HG02840 (cell line): ENCODE results near the gene ASIC2.

Experiments used
- ATAC-seq: cut with Tn5 transposase; IDR thresholded peaks from one replicate; pipeline ENCODE4 v1.9.1; 2021; ENCODE audit warnings: mild to moderate bottlenecking, moderate library complexity, moderate number of reproducible peaks; ENCODE audit not compliant: unreplicated experiment, low FRiP score

ASIC2 gene

DNA sequence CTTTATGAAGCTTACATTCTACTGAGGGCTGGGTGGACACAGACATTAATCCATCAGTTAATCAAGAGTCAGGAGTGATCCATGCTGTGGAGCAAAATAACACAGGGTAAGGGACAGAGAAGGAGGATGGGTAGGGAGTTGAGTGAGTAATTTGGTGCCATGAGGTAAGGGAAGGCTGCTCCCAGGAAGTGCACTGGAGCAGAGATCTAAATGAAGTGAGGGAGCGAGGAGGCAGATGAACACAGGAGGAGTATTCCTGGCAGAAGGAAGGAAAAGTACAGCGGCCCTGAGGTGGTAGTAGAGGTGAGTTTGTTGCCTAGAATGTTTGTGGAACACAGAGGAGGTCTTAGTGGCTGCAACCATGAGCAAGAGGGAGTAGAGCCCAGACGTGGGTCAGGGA lies 34.8 kb downstream of the ASIC2 start:
- ATAC-seq: no peak

DNA sequence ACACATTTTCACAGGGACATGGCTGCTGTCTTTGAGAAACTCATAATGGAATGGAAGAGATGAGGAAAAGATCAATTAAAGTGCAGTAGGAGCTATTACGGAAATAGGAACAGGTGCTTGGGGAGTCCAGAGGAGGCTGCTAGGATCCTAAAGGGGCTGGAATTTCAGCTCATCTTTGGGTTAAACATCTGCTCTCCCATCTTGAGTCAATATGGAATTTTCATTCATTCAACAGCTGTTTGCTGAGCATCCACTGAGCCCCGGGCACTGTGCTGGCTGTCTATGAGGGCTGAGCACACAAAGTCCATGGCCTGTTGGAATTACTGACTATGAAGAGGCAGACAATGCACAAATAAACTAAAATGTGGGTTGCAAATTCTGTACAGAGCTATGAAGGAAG lies 47.9 kb downstream of the ASIC2 start:
- no peak for ATAC-seq

DNA sequence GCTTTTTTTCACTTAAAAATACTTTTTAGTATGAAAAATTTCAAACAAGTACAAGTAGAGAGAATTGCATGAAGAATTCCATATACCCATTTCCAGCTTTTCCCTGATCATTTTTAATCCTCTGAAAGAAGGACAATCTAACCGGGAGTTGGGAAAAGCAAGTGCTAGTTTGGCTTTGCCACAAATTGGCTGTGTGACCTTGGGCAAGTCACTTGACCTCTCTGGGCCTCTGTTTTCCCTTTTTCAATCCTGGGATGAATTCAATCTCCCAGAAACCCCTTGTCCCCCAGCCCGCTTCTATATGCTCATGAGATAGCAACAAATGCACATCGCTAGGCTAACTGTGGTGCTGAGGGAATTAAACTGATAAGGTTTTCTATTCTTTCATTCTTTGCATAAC lies 49.4 kb downstream of the ASIC2 start:
- ATAC-seq: no peak

DNA sequence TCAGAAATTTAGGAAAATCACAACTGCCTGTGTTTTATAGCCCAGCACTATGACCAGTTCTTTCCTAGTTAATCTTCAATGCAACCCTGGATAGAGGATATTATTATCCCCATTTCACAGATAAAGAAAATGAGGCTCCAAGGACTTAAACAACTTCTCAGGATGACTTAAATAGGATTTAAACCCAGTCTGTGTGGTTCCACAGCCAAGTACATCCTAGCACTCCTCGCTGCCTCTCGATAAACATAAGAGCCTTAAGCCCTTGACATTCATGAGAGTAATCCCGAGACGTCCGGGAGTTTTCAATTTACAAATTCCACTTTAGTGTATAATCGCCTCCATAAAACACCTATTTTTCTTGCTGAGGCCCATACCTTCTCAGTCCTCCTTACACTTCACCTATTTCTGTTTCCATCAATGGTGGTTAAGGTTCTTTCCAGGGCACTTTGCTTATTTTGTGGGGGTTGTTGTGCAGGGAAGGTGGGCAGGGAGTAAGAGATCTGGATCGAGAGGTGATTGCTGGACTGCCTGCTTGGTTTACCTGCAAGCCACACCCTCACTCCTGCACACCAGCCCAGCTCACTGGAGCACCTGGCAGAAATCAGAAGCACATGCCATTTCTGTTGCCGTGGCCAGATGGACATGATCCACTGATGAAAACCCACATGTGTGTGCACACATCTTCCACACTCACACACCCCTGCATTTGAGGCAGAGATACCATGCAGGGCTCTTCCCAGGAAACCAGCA lies 50.5 kb downstream of the ASIC2 start:
- no peak for ATAC-seq

DNA sequence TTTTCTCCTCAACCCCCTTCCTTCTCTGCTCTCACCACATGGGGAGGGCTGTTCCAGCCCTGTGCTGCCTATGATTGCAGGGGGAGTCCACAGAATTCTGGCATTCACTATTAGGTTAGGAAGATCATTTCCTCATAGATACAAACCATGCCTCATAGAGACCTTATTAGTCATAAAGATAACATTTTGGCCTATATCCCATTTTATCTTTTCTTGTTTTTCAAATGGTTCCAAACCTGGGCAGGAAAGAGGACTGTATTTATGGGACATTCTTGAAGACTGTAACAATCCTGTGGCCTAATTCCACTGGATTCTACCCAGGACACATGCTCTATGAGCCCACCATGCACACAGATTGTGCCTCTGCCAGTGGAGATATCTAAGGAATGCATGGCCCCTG lies 51.7 kb downstream of the ASIC2 start:
- no peak for ATAC-seq

DNA sequence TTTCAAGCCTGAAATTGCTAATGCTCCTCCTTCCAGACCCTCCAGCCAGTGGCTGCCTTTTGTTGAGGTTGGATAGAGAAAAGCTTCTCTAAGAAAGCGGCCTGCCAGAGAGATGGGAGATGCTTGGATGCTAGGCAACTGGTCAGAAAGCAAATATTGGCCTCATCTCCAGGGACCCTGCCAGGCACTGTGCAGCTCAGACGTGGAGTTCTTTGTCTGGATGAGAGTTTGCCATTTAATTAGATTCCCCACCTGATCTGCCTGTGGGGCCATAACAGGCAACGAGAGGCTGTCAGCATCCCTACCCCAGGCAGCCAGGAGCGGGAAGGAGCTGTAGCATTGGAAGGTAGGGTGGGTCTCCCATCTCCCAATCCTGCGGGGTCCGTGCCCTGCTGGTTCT lies 52.7 kb downstream of the ASIC2 start:
- no peak for ATAC-seq

DNA sequence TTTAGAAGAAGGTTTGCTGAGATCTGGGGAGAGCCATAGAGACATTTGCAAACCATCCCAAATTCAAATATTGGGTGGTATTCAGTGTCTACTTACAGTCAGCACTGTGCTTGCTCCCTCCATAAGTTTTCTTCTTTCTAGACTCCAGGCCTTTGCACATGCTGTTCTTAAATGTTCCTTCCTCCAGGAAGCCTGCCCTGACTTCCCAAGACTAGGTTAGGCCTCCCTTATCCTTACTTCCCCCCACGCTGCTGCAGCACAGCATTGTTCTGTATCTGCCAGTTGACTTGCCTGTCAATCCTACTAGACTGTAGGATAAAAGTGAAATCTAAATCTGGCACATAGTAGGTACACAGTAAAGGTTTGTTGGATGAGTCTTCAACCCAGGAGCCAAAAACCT lies 53.4 kb downstream of the ASIC2 start:
- no peak for ATAC-seq

DNA sequence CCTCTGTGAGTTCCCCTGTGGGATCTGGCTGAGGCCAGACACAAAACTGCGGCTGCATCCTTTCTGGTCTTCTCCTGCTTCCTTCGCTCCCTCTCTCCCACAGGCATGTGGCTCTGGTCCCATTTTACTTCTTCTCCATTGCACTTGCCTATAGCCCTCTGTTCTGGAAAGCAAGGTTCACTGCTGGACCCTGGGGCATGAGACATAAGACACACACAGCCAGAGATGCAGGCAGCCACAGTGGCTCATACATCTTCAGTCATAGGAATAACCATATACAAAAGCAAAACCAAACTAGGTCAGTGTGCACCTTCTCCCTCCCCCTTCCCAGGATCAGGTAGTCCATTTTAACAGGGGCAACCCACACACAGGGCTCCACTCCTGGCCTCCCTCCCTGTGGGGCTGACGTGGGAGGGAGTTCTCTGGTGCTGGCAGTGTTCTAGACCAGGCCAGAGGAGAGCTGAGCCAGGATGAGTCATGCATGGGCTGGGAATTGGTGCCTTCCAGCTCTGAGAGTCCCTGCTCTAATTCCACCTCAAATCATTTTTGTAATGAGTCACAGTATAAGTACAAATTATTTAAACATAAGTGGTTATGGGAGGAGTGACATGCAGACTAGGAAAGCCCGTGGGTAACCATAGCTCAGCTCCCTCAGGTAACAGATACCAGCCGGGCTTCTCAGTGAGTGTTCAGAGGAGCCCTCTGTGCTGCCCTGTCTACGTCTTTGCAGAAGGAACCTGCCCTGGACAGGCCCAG lies 58.0 kb downstream of the ASIC2 start:
- ATAC-seq: no peak

DNA sequence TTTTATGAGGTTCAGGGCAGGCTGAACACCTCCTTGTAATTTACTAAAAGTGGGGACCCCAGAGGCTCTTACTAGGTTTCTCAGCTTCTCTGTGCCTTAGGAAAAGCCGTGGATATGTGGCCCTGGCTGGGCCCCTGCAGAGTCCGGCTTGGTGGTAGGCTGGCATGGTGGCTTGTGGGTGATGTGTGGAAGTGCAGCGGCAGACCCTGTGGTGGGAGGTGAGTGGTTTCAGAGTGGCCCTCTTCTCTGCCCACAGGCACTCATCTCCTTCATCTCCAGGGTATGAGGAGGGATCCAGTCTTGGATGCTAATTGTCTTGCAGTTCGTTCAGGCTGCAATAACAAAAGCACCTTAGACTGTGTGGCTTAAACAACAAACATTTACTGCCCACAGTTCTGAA lies 58.9 kb downstream of the ASIC2 start:
- ATAC-seq: no peak

DNA sequence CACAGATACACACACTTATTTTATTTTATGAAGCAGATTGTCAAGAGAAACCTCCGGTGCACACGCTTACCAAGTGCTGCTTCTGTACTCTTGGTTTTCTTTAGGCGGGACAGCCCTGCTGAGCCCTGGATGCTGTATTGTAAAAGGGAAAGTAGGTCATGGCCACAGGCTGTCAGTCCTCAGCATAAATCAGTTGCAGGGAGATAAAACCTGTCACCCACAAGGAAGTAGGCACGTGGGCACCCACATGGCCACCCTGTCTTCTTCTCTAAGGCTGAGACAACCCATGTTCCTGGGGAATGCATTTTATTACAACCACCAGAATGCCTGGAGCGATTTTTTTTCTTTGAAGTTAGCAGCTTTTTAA lies 59.3 kb downstream of the ASIC2 start:
- ATAC-seq: no peak

DNA sequence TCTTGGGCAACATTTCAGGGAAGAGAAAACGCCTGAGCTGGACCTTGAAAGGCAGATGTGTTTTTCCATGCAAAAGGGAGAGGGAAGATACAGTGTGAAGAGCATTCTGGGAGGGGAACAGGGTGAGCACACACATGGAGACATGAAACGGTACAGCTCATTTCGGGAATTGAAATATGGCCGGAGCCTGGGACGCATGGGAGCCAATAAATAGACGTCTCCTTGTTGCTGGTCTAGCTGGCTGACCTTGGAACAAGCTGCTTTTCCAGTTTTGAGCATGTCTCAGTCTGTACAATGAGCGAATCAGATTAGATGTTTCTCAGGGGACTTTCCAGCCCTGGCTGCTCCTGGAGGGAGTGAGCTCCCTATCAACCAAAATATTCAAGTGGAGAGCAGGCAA lies 63.6 kb downstream of the ASIC2 start:
- ATAC-seq: no peak

DNA sequence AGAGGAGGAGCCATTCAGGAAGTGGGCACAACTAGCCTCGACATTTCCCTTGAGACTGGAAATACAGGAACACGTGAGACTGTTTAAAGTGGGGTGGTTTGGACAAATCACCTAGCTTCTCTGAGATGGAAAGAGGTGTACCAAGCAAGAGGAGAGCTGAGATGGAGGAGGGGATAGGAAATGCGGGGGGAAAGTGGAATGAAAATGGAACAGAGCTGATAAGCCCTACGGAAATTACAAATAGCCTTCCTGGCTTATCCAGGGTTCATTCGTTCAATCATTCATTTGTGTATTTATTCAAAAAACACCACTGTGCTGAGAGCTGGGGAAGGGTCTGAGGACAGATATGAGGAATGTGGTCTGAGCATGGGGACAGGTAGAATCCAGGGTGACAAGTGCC lies 64.1 kb downstream of the ASIC2 start:
- ATAC-seq: no peak

DNA sequence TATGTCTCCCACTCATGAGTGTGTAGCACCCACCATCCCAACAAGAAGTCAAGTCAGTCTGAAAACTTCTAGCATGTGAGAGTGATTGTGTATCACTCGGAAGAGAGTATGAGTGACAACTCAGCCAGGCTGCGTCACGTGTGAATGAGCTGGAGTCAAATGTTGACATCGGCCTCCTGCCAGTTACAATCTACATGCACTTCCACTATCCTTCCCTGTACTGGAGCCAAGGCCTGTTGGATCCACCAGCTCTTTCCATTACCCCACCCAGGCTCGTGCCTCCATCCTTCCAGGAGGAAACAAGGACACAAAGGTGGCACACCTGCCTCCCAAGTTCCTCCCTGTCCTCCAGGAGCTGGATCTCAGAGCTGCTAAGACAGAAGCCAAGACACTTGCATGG lies 64.5 kb downstream of the ASIC2 start:
- ATAC-seq: no peak

DNA sequence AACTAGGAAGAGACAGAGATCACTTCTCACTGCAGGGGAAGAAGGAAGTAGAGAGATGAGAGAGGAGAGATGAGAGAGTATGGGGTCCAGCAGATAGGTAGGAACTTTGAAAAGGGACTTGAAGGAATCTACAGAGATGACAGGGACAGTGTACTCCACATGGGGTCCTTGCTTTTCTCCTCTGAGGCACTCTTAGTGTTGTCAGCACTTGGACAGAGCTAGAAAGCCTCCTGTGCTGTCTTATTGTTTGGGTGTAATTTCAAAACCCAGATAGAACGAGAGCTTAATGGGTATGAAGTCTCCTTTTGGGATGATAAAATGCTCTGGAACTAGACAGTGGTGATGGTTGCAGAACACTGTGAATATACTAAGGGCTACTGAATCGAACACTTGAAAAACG lies 65.2 kb downstream of the ASIC2 start:
- ATAC-seq: no peak

DNA sequence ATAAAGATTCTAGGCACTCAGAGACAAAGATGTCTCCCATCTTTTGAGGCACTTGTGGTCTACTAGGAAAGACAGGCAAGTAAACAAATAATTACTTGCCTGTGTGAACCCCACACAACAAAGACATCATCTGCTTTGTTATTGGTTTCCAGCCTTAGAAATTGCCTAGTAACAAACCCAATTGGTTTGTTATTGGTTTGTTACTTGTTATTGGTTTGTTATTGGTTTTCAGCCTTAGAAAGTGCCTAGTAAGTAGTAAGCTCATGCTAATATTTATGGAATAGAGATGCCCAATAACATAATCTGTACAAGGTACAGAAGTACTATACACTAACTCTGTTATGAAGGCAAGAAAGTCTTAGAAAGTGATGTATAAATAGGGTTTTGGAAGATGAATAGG lies 67.1 kb downstream of the ASIC2 start:
- no peak for ATAC-seq

DNA sequence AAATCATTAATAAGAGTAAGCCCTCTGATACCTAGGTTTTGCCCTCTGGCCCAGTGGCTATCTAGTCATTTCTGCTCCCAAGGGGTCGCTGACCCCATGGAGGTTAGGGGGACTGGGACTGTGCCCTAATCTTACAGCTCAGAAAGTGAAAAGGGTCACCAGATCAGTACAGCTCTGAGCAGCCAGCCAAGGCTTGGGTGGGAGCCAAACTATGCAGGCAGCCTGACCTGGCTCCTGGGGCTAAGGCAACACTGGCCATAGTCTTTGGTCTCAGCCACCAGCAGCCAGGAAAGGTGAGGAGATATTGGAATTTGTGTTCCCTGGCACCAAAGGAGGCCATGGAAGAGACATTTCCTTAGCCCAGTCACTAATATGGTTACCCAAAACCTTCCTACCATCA lies 67.6 kb downstream of the ASIC2 start:
- ATAC-seq: no peak

DNA sequence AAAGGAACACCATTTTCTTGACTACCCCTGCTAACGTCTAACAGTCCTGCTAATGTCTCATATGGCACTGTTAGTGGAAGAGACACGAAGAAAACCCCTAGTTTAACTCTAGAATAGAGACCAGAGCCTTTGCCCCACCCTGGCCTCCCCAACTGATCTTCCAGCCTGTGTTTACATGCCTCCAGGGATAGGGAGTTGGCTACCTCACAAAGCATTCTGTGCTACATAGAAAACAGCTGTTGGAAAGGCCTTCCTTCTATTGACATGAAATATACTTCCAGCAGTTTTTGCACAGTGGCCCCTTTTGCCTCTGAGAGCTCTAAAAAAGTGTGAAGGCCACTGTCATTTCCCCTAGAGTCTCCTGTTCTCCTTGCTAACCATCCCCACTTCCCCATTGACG lies 73.1 kb downstream of the ASIC2 start:
- no peak for ATAC-seq

DNA sequence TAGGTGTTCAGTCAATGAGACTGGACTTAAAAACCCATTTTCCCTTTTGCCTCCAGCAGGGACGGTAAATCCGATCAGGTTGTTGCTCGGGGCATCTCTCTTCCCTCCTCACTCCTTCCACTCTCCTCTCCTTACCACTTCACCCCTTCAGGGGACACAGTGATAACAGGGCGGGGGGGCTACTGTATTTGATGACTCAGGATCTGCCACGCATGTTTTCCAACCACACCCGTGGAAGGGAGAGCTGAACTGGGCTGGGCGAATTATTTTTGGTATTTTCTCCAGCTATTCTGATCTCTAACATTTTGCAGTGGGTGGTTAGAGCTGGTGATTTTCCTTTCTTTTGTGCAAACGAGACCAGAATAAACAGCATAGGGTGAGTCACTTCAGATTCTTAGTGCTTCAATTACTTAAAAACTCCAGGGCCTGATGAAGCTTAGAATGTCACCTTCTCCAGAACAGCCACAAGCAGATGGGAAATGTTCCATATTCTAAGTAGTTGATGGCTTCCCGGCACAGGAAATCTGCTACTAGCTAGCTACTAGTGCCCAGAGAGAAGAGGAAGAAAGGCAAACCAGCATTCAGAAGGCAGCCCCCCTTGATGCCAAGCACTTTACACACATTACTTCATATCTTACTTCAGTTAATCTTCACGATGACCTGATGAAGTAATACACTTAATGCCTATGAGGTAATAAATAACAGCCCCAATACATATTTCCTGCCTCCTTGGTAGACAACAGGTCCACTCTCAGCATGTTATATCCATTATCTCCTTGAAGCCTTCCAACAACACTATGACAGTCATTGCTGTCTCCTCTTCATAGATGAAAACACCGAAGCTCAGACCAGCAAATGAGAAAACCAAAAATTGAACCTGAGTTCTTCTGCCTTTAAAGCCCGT lies 74.1 kb downstream of the ASIC2 start:
- ATAC-seq: no peak

DNA sequence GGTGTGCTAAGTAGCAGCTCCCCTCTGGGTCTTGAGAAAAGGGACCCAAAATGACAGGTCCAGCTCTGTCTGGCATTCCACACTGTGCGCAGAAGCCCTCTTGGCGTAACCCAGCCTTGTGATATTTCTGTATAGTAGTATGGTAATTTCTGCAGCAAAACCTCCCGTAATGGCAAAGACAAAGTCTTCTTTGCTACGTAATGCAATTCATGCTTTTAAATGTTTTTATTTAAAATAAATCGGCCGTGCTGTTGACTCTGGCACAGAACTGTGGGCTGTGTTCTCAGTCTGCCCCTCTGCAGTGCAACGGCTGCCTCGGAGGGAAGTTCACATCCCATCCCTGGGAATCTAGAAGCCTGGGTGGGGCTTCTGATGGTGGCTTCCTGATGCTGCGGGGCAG lies 75.2 kb downstream of the ASIC2 start:
- ATAC-seq: no peak

DNA sequence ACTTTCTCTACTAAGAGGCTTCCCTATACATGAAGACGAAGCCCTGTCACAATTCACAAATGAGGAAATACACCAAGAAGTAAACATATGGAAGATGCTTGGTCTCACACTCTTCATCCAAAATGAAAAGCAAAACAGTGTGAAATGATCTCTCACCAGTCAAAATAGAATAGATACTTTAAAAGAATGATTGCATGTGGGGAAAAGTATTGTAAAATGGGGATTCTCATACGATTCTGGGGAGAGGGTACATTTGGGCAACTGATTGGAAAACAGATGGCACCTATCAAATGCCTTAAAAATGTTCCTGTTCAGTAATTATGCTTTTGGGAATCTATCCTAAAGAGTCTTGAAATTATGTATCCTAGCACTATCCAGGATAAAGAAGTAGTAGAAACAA lies 78.1 kb downstream of the ASIC2 start:
- ATAC-seq: no peak

DNA sequence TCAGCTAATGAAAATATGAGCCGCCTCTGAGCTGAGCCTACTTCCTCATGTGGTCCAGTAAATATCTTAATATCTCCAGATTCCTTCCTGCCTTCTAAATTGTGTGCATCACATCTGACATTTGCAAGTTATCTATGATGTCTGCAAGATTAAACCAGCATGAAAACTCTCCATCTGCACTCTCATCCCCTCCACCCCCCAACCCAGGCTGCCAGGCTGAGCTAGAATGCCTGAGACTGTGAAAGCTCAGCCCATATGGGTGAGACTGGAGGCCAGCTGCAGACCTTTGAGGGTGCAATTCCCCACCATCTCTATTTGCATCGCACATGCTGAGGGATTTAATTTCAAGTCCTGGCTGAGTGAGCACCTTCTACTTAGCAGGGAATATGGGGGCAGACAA lies 82.8 kb downstream of the ASIC2 start:
- no peak for ATAC-seq
